ENCODE measurements around the gene RELCH.

Gene RELCH

GRCh38 chr18:62300359-62300963 lies 113.4 kb downstream of the RELCH start:
- TF ChIP-seq GATA3 (IDR thresholded peaks at IDR 0.05; ENCODE audit: low read depth, low read length) = no peak
- no peak for TF ChIP-seq GATA2 (IDR thresholded peaks at IDR 0.05; ENCODE audit: low read depth, low read length)

- TF ChIP-seq GATA3 (IDR thresholded peaks at IDR 0.05; ENCODE audit: low read depth, low read length) = no peak
- no peak for TF ChIP-seq GATA2 (IDR thresholded peaks at IDR 0.05; ENCODE audit: low read depth, low read length)
These were observed 114.3 kb downstream of the RELCH start for GRCh38 chr18:62301322-62301721.

- TF ChIP-seq GATA2 (IDR thresholded peaks at IDR 0.05; ENCODE audit: low read depth, low read length) (no peak), GATA3 (IDR thresholded peaks at IDR 0.05; ENCODE audit: low read depth, low read length) (no peak)
These were observed 125.8 kb downstream of the RELCH start for GRCh38 chr18:62312851-62313250.

- no peak for TF ChIP-seq GATA2 (IDR thresholded peaks at IDR 0.05; ENCODE audit: low read depth, low read length)
- TF ChIP-seq GATA3 (IDR thresholded peaks at IDR 0.05; ENCODE audit: low read depth, low read length) = no peak
These were observed 131.4 kb downstream of the RELCH start for GRCh38 chr18:62318228-62319180.

DNA sequence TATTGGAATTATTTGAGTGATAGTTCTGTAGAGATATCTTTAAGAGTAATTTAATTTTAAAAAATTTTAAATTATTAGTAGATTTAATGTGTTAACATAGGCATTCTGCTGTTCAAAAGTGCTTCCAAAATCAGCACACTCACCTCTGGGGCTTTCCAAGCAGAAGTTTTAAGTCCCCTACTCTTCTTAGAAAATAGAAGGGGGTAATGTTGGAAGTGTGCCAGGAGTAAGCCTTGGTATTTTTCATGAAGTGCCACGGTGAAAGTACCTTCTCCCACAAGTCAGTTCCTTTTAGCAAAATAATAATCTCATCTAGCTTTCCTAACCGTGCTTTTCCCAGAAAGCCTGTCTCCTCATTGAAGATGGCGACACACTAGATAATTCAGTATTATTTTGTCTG lies 134.1 kb downstream of the RELCH start:
- TF ChIP-seq GATA3 (IDR thresholded peaks at IDR 0.05; ENCODE audit: low read depth, low read length) = no peak

GRCh38 chr18:62323483-62324180 lies 136.6 kb downstream of the RELCH start:
- TF ChIP-seq GATA3 (IDR thresholded peaks at IDR 0.05; ENCODE audit: low read depth, low read length) (no peak), GATA2 (IDR thresholded peaks at IDR 0.05; ENCODE audit: low read depth, low read length) (no peak)

- TF ChIP-seq GATA3 (IDR thresholded peaks at IDR 0.05; ENCODE audit: low read depth, low read length) (no peak), GATA2 (IDR thresholded peaks at IDR 0.05; ENCODE audit: low read depth, low read length) (no peak)
These were observed 137.2 kb downstream of the RELCH start for GRCh38 chr18:62324181-62324828.

DNA sequence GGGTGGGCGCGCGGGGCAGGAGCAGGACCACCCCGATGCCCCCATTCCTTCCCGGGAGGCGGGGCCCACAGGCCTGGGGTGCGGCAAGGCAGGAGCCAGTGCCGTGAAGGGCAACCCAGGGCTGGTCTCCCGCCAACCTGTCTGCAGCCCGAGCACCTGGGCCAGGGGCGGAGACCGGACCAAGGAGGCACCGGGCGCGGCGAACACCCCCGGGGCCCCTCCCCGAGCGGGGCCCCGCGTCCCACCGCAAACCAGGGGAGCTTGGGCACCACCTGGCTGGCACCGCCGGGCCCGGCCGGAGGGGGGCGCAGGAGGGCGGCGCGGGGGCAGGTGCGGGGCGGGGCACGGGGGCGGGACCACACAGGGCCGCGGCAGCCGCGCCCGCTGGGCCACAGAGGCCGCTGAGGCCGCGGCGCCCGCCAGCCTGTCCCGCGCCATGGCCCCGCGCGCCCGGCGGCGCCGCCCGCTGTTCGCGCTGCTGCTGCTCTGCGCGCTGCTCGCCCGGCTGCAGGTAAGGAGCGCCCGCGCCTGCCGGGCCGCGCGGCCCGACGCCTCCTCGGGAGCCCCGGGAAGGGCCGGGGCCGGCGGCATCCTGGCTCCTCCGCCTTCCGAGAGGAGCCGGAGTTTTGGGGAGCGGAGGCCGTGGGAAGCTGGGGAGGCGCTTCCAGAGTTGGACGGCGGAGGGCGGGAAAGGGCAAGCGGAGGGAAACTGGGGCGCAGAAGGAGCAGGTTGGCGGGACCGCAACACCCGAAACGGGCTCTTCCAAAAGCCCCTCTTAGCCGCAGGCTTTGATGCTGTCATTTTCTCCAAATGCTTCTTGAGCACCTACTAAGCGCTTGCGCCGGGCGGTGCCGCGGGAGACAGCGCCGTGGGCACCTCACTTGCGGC lies 138.1 kb downstream of the RELCH start, which contains the start of gene TNFRSF11A:
TNFRSF11A (plus strand) TSS at position 394 of the 889 bp plus-strand sequence; CDS start at position 437, 43 bp downstream.
- TF ChIP-seq GATA2 (IDR thresholded peaks at IDR 0.05; ENCODE audit: low read depth, low read length) (no peak), GATA3 (IDR thresholded peaks at IDR 0.05; ENCODE audit: low read depth, low read length) (no peak)

DNA sequence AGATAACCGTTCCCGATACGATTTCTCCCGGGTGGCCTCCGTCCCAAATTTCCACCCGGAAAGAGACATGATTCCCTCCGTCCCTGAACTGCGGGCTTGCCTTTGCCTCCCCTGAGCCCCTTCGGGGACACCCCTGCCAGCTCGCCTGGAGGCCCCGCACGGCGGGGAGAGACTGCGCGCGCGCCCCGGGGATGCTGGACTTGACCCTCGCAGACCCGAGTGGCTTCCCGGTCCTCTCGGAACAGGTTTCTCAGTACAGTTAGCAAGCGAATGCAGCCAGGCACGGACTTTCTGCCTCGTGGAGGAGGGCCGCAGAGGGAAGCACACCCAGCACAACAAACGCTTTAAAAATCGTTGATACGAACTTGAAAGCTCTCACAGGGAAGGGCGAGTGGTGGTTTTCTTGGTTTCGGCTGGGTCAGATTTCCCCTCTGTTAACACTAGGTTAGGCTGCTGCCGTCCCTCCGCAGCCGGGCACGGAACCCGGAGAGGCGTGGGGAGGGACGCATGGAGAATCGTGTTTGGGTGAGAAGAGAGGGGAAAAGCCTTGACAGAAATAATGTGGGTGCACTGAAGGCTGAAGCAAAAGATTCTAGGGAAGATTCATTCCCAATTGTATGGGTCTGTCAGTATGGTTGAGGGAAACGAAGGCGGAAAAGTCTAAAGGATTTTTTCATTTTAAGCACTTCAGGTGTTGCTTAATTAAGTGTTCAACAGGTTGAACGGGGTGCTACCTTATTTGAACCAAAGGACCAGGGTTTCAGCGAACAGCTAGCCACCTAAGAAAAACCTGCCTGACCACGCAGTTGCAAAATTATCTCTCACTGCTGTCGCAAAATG lies 139.0 kb downstream of the RELCH start:
- no peak for TF ChIP-seq GATA2 (IDR thresholded peaks at IDR 0.05; ENCODE audit: low read depth, low read length)
- no peak for TF ChIP-seq GATA3 (IDR thresholded peaks at IDR 0.05; ENCODE audit: low read depth, low read length)

- TF ChIP-seq GATA2 (IDR thresholded peaks at IDR 0.05; ENCODE audit: low read depth, low read length) (no peak), GATA3 (IDR thresholded peaks at IDR 0.05; ENCODE audit: low read depth, low read length) (no peak)
These were observed 139.7 kb downstream of the RELCH start for GRCh38 chr18:62326646-62327348.

DNA sequence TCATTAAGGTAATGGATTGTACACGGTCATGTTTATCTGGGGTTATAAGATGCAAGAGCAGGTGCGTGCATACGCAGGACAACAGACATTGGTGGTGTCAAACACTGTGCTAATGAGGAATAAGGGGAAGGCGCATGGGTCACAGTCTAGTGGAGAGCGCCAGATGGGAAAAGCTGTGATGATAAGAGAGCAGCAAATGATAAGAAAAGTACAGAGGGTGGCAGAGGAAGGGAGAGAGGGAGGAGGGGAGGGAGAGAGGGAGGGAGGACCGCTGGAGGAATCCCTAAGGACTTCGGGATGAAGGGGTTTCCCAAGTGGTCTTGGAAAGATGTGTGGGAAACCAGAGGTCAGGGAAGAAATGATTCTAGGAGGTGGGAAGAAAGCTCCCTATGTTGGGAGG lies 140.9 kb downstream of the RELCH start:
- TF ChIP-seq GATA3 (IDR thresholded peaks at IDR 0.05; ENCODE audit: low read depth, low read length) = no peak
- TF ChIP-seq GATA2 (IDR thresholded peaks at IDR 0.05; ENCODE audit: low read depth, low read length) = no peak

Measured in SH-SY5Y (cell line).